Peyer's patch (tissue), 4 donors: Measurements from ENCODE around the gene NR5A1. TPM values are rescaled to one million over a fixed set of nuclear protein-coding genes. Genes with fewer than 3 reads are reported as not detected.

ENCODE experiments used
- DNase-seq, 3 donors: peaks; one replicate each; pipeline ENCODE4 v3.0.0-alpha.2; 2017 to 2019
- H3K27ac ChIP-seq, 4 donors: fragments of 200-600 bp; sonication (generic); one replicate each; pipeline ENCODE4 v1.5.1; 2016 to 2019
- H3K27me3 ChIP-seq, 2 donors: fragments of 200-600 bp; sonication (generic); one replicate each; pipeline ENCODE4 v1.5.1; 2019
- H3K36me3 ChIP-seq, 3 donors: fragments of 200-600 bp; sonication (generic); one replicate each; pipeline ENCODE4 v1.5.1; 2016 to 2019
- H3K4me1 ChIP-seq, 4 donors: fragments of 200-600 bp; sonication (generic); one replicate each; pipeline ENCODE4 v1.5.1; 2016 to 2019
- H3K4me3 ChIP-seq, 4 donors: fragments of 200-600 bp; sonication (generic); 1 replicate in 3 of 4; 2 replicates in 1 of 4; pipeline ENCODE4 v1.5.1; 2016 to 2019; ENCODE audit warnings: mild to moderate bottlenecking in 1 of 4
- H3K9me3 ChIP-seq, 4 donors: fragments of 200-600 bp; sonication (generic); one replicate each; pipeline ENCODE4 v1.5.1; 2016 to 2019; ENCODE audit warnings: mild to moderate bottlenecking in 1 of 4
- POLR2A ChIP-seq, 2 donors: fragments of 450-650 bp; IDR thresholded peaks; one replicate each; pipeline ENCODE4 v1.5.1; 2017; ENCODE audit warnings: antibody characterized with exemption in 2 of 2, mild to moderate bottlenecking in 2 of 2, moderate library complexity in 2 of 2
- total RNA-seq, 4 donors: library from RNA; depleted of rRNA; stranded (reverse); fragments of >200 nt; gene quantifications; one replicate each; pipeline ENCODE4 v1.1.0, GENCODE V29; 2016
- TF ChIP-seq, protein P1 (sequence below), 6 experiments: fragments of 450-650 bp in 4 of 6; fragments of 200-600 bp in 2 of 6; sonication (generic) in 1 of 6; IDR thresholded peaks; one replicate each; pipeline ENCODE4 v1.5.1; 2017 to 2019; ENCODE audit warnings: antibody characterized with exemption in 6 of 6, mild to moderate bottlenecking in 3 of 6, moderate library complexity in 1 of 6

The NR5A1 gene
- total RNA-seq, 4 donors from 2014 or later: 0.18 TPM; not detected in 3

GRCh38 chr9:124511426-124511840, 4.2 kb upstream of the NR5A1 start:
- DNase-seq: no peak
- H3K9me3 ChIP-seq: no peaks in the 10 kb centered on the region

DNA sequence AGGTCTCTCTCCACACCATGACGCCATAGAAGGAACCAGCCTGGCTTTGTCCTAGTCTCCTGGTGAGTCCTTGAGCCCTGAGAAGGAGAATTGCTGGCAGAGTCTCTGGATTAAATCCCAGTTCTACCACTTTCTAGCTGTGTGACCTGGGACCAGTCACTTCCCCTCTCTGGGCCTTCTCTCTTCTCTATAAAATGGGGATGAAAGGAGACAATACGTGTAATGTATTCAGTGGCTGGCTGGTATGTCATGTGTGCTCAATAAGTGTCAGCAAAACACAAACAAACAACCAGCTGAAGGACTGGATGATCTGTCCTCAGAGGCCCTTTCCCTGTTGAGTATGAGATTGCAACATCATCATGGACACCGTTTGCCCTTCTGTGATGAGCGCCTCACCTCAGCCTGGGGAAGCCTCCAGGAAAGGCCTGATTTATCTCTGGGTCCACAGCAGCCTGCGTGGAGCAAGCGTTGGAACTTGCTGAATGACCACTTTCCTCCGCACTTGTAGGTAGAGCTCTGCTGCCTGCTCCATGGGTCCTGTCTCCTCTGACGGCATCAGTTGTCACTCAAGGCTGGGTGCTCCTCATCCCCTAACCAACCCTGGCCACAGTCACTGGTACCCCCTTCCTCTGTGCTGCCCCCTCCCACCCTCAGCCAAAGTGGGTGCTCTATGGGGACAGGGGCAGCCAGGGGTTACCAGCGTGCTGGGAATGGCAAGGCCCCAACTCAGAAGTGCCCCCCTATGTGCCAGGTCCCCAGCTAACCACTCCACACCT, 3.6 kb upstream of the NR5A1 start:
- TF ChIP-seq, protein P1, sequence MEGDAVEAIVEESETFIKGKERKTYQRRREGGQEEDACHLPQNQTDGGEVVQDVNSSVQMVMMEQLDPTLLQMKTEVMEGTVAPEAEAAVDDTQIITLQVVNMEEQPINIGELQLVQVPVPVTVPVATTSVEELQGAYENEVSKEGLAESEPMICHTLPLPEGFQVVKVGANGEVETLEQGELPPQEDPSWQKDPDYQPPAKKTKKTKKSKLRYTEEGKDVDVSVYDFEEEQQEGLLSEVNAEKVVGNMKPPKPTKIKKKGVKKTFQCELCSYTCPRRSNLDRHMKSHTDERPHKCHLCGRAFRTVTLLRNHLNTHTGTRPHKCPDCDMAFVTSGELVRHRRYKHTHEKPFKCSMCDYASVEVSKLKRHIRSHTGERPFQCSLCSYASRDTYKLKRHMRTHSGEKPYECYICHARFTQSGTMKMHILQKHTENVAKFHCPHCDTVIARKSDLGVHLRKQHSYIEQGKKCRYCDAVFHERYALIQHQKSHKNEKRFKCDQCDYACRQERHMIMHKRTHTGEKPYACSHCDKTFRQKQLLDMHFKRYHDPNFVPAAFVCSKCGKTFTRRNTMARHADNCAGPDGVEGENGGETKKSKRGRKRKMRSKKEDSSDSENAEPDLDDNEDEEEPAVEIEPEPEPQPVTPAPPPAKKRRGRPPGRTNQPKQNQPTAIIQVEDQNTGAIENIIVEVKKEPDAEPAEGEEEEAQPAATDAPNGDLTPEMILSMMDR (IDR thresholded peaks at IDR 0.05): no peak
- TF ChIP-seq POLR2A (IDR thresholded peaks at IDR 0.05): no peak
- no peaks in the 10 kb centered on the region for H3K9me3 ChIP-seq
- peak in 1 of 3 donors; percentile 37 for DNase-seq

More at GRCh38 chr9:124511426-124511840, 4.2 kb upstream of the NR5A1 start:
- H3K36me3 ChIP-seq: no peaks in the 10 kb centered on the region
- no peaks in the 10 kb centered on the region for H3K4me1 ChIP-seq
- H3K27ac ChIP-seq: no peak overlapping the region
- H3K27me3 ChIP-seq: no peaks in the 10 kb centered on the region
- no peak for TF ChIP-seq POLR2A (IDR thresholded peaks at IDR 0.05)
- TF ChIP-seq, protein P1 (IDR thresholded peaks at IDR 0.05): no peak
- no peak overlapping the region for H3K4me3 ChIP-seq

GRCh38 chr9:124507880-124508423, 753 bp upstream of the NR5A1 start:
- Histone ChIP-seq H3K27me3 (peaks cover 0 to 25% of the 10 kb centered on the region in 2 donors), H3K4me3 (no peak overlapping the region), H3K36me3 (no peaks in the 10 kb centered on the region), H3K4me1 (peaks cover 0 to 19% (median 4%) of the 10 kb centered on the region in 4 donors), H3K27ac (no peak overlapping the region), H3K9me3 (no peaks in the 10 kb centered on the region)
- TF ChIP-seq, protein P1 (IDR thresholded peaks at IDR 0.05): no peak
- TF ChIP-seq POLR2A (IDR thresholded peaks at IDR 0.05): no peak
- peak in 1 of 3 donors; percentile 28 for DNase-seq

More for the DNA sequence above, 3.6 kb upstream of the NR5A1 start:
- Histone ChIP-seq H3K27ac (no peak overlapping the region), H3K4me3 (no peak overlapping the region), H3K4me1 (no peaks in the 10 kb centered on the region), H3K27me3 (peaks cover 0 to under 1% of the 10 kb centered on the region in 2 donors), H3K36me3 (no peaks in the 10 kb centered on the region)

DNA sequence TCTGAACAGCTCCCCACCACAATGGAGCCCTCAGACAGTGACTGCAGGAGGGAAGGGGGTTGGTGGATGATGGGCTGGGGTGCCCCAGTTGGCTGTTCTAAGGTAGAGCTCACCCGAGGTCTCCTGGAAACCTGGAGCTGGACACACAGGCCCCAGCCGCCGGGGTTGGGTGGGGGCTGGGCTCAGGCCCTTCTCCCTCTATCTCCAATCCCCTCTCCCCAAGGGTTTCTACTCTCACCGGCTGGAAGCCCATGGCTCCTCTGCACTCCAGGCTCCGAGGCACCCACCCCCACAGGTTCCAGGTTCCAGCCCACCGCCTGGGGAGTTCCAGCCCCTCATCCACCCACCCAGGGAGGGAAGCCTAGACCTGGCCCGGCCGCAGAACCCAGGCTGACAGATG, 766 bp downstream of the NR5A1 start:
- no peak for TF ChIP-seq POLR2A (IDR thresholded peaks at IDR 0.05)
- TF ChIP-seq, protein P1 (IDR thresholded peaks at IDR 0.05): no peak
- DNase-seq: peak in 1 of 3 donors; percentile 36
- no peak overlapping the region for H3K27ac ChIP-seq
- H3K9me3 ChIP-seq: no peaks in the 10 kb centered on the region
- H3K4me3 ChIP-seq: no peak overlapping the region
- H3K4me1 ChIP-seq: peaks cover 0 to 20% (median 4%) of the 10 kb centered on the region in 4 donors
- H3K27me3 ChIP-seq: peaks cover 0 to 30% of the 10 kb centered on the region in 2 donors
- H3K36me3 ChIP-seq: no peaks in the 10 kb centered on the region

GRCh38 chr9:124505901-124506346, 1.3 kb downstream of the NR5A1 start:
- DNase-seq: no peak
- Histone ChIP-seq H3K27me3 (peaks cover 0 to 30% of the 10 kb centered on the region in 2 donors), H3K4me3 (no peak overlapping the region), H3K4me1 (peaks cover 0 to 20% (median 4%) of the 10 kb centered on the region in 4 donors), H3K9me3 (no peaks in the 10 kb centered on the region), H3K36me3 (no peaks in the 10 kb centered on the region), H3K27ac (no peak overlapping the region)
- TF ChIP-seq POLR2A (IDR thresholded peaks at IDR 0.05): no peak
- TF ChIP-seq, protein P1 (IDR thresholded peaks at IDR 0.05): no peak
